Upper lobe of left lung (tissue), 4 donors: Measurements from ENCODE around the gene ADIRF.

ENCODE experiments used
- EP300 ChIP-seq, 4 donors: sonication (generic); formaldehyde crosslinking; IDR thresholded peaks; one replicate each; pipeline ENCODE4 v1.5.1; 2017; ENCODE audit warnings: antibody characterized with exemption in 4 of 4, control low read depth in 2 of 4
- POLR2A ChIP-seq, 4 donors: fragments of 450-650 bp; IDR thresholded peaks; one replicate each; pipeline ENCODE4 v1.5.1; 2016 to 2017; ENCODE audit warnings: antibody characterized with exemption in 4 of 4, mild to moderate bottlenecking in 2 of 4
- POLR2AphosphoS5 ChIP-seq, 2 donors: sonication (generic); formaldehyde crosslinking; IDR thresholded peaks; one replicate each; pipeline ENCODE4 v1.5.1; 2017; ENCODE audit warnings: antibody characterized with exemption in 2 of 2
- TF ChIP-seq, protein P1 (sequence below), 6 experiments: fragments of 450-650 bp in 4 of 6; fragments of 200-600 bp in 2 of 6; sonication (generic) in 2 of 6; IDR thresholded peaks; one replicate each; pipeline ENCODE4 v1.5.1; 2016 to 2019; ENCODE audit warnings: antibody characterized with exemption in 6 of 6

DNA sequence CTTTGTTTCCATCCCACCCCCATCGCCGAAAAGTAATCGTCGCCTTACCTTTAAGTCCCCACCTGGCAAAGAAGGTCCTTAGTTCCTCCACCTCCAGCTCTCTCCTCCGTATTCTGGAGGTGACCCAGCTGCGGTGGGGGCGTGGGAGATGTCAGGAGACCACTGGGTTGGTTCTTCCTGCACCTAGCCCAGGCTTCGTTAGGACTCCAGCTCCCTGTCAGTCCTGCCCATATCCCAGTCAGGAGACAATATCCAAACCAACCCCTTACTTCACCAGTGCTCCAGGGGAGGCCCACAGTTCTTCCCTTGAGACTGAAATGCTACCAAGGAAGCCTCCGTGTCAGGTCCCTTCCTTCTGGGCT is 693 bp downstream of the ADIRF start:
- TF ChIP-seq, protein P1, sequence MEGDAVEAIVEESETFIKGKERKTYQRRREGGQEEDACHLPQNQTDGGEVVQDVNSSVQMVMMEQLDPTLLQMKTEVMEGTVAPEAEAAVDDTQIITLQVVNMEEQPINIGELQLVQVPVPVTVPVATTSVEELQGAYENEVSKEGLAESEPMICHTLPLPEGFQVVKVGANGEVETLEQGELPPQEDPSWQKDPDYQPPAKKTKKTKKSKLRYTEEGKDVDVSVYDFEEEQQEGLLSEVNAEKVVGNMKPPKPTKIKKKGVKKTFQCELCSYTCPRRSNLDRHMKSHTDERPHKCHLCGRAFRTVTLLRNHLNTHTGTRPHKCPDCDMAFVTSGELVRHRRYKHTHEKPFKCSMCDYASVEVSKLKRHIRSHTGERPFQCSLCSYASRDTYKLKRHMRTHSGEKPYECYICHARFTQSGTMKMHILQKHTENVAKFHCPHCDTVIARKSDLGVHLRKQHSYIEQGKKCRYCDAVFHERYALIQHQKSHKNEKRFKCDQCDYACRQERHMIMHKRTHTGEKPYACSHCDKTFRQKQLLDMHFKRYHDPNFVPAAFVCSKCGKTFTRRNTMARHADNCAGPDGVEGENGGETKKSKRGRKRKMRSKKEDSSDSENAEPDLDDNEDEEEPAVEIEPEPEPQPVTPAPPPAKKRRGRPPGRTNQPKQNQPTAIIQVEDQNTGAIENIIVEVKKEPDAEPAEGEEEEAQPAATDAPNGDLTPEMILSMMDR (IDR thresholded peaks at IDR 0.05) = no peak
- TF ChIP-seq POLR2AphosphoS5 (IDR thresholded peaks at IDR 0.05) (no peak), POLR2A (IDR thresholded peaks at IDR 0.05) (no peak), EP300 (IDR thresholded peaks at IDR 0.05) (no peak)
